K562 (cell line): Measurements from ENCODE around the gene FH. TPM values are rescaled to one million over a fixed set of nuclear protein-coding genes. Genes with fewer than 3 reads are reported as not detected.

ENCODE experiments used
- polyA plus RNA-seq, 8 experiments: library from polyadenylated mRNA; depleted of rRNA in 4 of 8; stranded (reverse) in 5 of 8; unstranded in 3 of 8; fragments of >200 nt; fragmentation: Nextera tagmentation in 2 of 8; fragmentation: Illumina TruSeq in 1 of 8; extraction: Ambion mirVana in 2 of 8; extraction: Trizol in 1 of 8; gene quantifications; 2 replicates each; pipeline versions ENCODE4 v1.2.1 to v1.2.3, GENCODE V29; 2011 to 2014; ENCODE audit warnings: inconsistent platforms in 1 of 8, missing spikeins in 1 of 8
- total RNA-seq, 7 experiments: library from RNA; depleted of rRNA in 6 of 7; stranded (reverse); fragments of >200 nt in 6 of 7; fragmentation: Illumina TruSeq in 2 of 7; extraction: Trizol in 2 of 7; gene quantifications; 2 replicates each; pipeline versions ENCODE4 v1.2.1 to v1.2.3, GENCODE V29; 2011 to 2021; ENCODE audit warnings: low replicate concordance in 1 of 7

FH gene
- total and polyA plus RNA-seq, 9 of the 15 experiments (the other 6 are each of a cell fraction or from before 2014, with no cell fraction given), result 117 to 240 (median 211) TPM

Other genes starting within 250 kb of the FH start
- not detected in 2 replicates for gene RGS7, start 162.6 kb downstream of the FH start, total RNA-seq (2014; rRNA removed)
- gene RGS7, start 162.6 kb downstream of the FH start, total RNA-seq (2014; rRNA removed; fragmentation: Illumina TruSeq; extraction: Trizol), result not detected in 2 replicates
- gene RGS7, start 162.6 kb downstream of the FH start, total RNA-seq (2015; rRNA removed; fragmentation: Illumina TruSeq; extraction: Trizol), result not detected in 2 replicates
- not detected in 2 replicates for gene RGS7, start 162.6 kb downstream of the FH start, total RNA-seq (2021)
- not detected in 2 replicates for gene RGS7, start 162.6 kb downstream of the FH start, polyA plus RNA-seq (2011; rRNA removed)
- gene RGS7, start 162.6 kb downstream of the FH start, polyA plus RNA-seq (2014; fragmentation: Illumina TruSeq; extraction: Trizol), result not detected in 2 replicates
- gene RGS7, start 162.6 kb downstream of the FH start, polyA plus RNA-seq (2014; fragmentation: Nextera tagmentation; extraction: Ambion mirVana), result not detected
- not detected in 2 replicates for gene RGS7, start 162.6 kb downstream of the FH start, polyA plus RNA-seq (2014; rRNA removed)
- not detected in 2 replicates for gene KMO, start 12.6 kb upstream of the FH start, total RNA-seq (2014; rRNA removed)
- not detected in 2 replicates for gene KMO, start 12.6 kb upstream of the FH start, total RNA-seq (2014; rRNA removed; fragmentation: Illumina TruSeq; extraction: Trizol)
- gene KMO, start 12.6 kb upstream of the FH start, total RNA-seq (2015; rRNA removed; fragmentation: Illumina TruSeq; extraction: Trizol), result 0.11 and 0.19 TPM in 2 replicates
- gene KMO, start 12.6 kb upstream of the FH start, total RNA-seq (2021), result not detected in 2 replicates
- gene KMO, start 12.6 kb upstream of the FH start, polyA plus RNA-seq (2011; rRNA removed), result 0.01 and 0.03 TPM in 2 replicates
- not detected in 2 replicates for gene KMO, start 12.6 kb upstream of the FH start, polyA plus RNA-seq (2014; fragmentation: Illumina TruSeq; extraction: Trizol)
- gene KMO, start 12.6 kb upstream of the FH start, polyA plus RNA-seq (2014; fragmentation: Nextera tagmentation; extraction: Ambion mirVana), result under 1 TPM in 1 of 2 experiments, not detected in 1; 0.01 TPM
- 0.04 TPM in 1 of 2 replicates, not detected in the other for gene KMO, start 12.6 kb upstream of the FH start, polyA plus RNA-seq (2014; rRNA removed)
- 48.5 and 54.5 TPM in 2 replicates for gene CHML, start 120.6 kb upstream of the FH start, total RNA-seq (2014; rRNA removed)
- gene CHML, start 120.6 kb upstream of the FH start, total RNA-seq (2014; rRNA removed; fragmentation: Illumina TruSeq; extraction: Trizol), result 88.3 and 95.1 TPM in 2 replicates
- gene CHML, start 120.6 kb upstream of the FH start, total RNA-seq (2015; rRNA removed; fragmentation: Illumina TruSeq; extraction: Trizol), result 57.4 and 63.9 TPM in 2 replicates
- gene CHML, start 120.6 kb upstream of the FH start, total RNA-seq (2021), result 77.4 and 84.2 TPM in 2 replicates
- gene CHML, start 120.6 kb upstream of the FH start, polyA plus RNA-seq (2011; rRNA removed), result 65.1 and 75.1 TPM in 2 replicates
- 51.0 and 62.8 TPM in 2 replicates for gene CHML, start 120.6 kb upstream of the FH start, polyA plus RNA-seq (2014; fragmentation: Illumina TruSeq; extraction: Trizol)
- 10 to 100 TPM; 13.0 to 15.9 TPM for gene CHML, start 120.6 kb upstream of the FH start, polyA plus RNA-seq (2014; fragmentation: Nextera tagmentation; extraction: Ambion mirVana)
- 35.1 and 35.8 TPM in 2 replicates for gene CHML, start 120.6 kb upstream of the FH start, polyA plus RNA-seq (2014; rRNA removed)
- 19.3 and 24.3 TPM in 2 replicates for gene OPN3, start 120.6 kb upstream of the FH start, total RNA-seq (2014; rRNA removed)
- gene OPN3, start 120.6 kb upstream of the FH start, total RNA-seq (2014; rRNA removed; fragmentation: Illumina TruSeq; extraction: Trizol), result 20.2 and 21.2 TPM in 2 replicates
- 17.0 and 17.7 TPM in 2 replicates for gene OPN3, start 120.6 kb upstream of the FH start, total RNA-seq (2015; rRNA removed; fragmentation: Illumina TruSeq; extraction: Trizol)
- gene OPN3, start 120.6 kb upstream of the FH start, total RNA-seq (2021), result 16.4 and 18.1 TPM in 2 replicates
- 34.6 and 35.8 TPM in 2 replicates for gene OPN3, start 120.6 kb upstream of the FH start, polyA plus RNA-seq (2011; rRNA removed)
- 18.1 and 22.1 TPM in 2 replicates for gene OPN3, start 120.6 kb upstream of the FH start, polyA plus RNA-seq (2014; fragmentation: Illumina TruSeq; extraction: Trizol)
- gene OPN3, start 120.6 kb upstream of the FH start, polyA plus RNA-seq (2014; fragmentation: Nextera tagmentation; extraction: Ambion mirVana), result 1 to 10 TPM; 4.2 to 6.3 TPM
- 11.6 and 19.6 TPM in 2 replicates for gene OPN3, start 120.6 kb upstream of the FH start, polyA plus RNA-seq (2014; rRNA removed)
- gene WDR64, start 132.5 kb upstream of the FH start, total RNA-seq (2014; rRNA removed), result not detected in 2 replicates
- 0.06 and 0.29 TPM in 2 replicates for gene WDR64, start 132.5 kb upstream of the FH start, total RNA-seq (2014; rRNA removed; fragmentation: Illumina TruSeq; extraction: Trizol)
- not detected in 2 replicates for gene WDR64, start 132.5 kb upstream of the FH start, total RNA-seq (2015; rRNA removed; fragmentation: Illumina TruSeq; extraction: Trizol)
- gene WDR64, start 132.5 kb upstream of the FH start, total RNA-seq (2021), result not detected in 2 replicates
- not detected in 2 replicates for gene WDR64, start 132.5 kb upstream of the FH start, polyA plus RNA-seq (2011; rRNA removed)
- gene WDR64, start 132.5 kb upstream of the FH start, polyA plus RNA-seq (2014; fragmentation: Illumina TruSeq; extraction: Trizol), result 0.06 and 0.08 TPM in 2 replicates
- under 1 TPM; 0.17 to 0.21 TPM for gene WDR64, start 132.5 kb upstream of the FH start, polyA plus RNA-seq (2014; fragmentation: Nextera tagmentation; extraction: Ambion mirVana)
- not detected in 2 replicates for gene WDR64, start 132.5 kb upstream of the FH start, polyA plus RNA-seq (2014; rRNA removed)